ENCODE results near the gene PALLD. TPM values are rescaled to one million over a fixed set of nuclear protein-coding genes. Genes with fewer than 3 reads are reported as not detected.

PALLD gene
- total RNA-seq, 1 experiment from 2014 or later, result 166 TPM

DNA sequence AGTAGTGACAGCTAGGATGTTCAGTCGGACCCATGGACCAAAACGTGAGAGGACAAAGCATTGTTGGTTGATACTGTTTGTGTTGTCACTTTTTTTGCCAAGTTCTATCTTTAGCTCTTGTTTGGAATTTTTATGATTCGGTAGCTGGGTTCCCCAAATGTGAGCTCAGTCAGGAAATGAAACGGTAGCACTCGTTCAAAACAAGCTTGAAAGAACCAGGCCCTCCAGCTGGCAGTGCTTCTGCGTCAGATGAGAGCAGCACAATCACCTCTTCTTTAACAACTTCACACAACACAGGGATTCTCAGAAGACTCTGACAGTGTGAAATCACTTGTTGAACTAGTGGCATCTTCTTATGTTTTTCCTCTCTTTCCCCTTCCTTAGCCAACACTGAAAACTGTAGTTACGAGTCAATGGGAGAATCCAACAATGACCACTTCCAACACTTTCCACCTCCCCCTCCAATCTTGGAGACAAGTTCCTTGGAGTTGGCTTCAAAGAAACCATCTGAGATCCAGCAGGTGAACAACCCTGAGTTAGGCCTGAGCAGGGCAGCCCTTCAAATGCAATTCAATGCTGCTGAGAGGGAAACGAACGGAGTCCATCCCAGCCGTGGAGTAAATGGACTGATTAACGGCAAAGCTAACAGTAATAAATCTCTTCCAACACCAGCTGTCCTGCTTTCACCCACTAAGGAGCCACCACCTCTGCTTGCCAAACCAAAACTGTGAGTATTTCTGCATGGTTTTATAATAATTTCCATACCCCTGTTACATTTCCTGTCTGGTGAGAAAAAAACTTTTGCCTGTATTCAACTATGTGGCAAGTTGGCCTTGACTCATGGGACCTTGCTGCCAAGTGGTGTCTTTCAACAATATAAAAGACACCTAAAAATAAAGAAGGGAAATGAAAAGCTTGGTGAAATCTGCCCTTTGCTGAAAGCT lies 214.6 kb downstream of the PALLD start:
- no peaks in the 10 kb centered on the region for H3K9me3 ChIP-seq (ENCODE audit: control insufficient read depth in 1 of 2, insufficient read depth in 1 of 2, low read depth in 1 of 2, low read length in 2 of 2)
- no peak overlapping the region for H3K4me2 ChIP-seq (ENCODE audit: low read length)
- H3K27me3 ChIP-seq (ENCODE audit: insufficient read depth, low read length), result no peaks in the 10 kb centered on the region
- H3K9me2 ChIP-seq (ENCODE audit: insufficient read depth), result no peaks in the 10 kb centered on the region
- intact Hi-C loops (cut with micrococcal nuclease), result loop anchor here (2.0 to 10.0 kb wide), 2 partner anchors 211 to 773 kb away; no protein-coding TSS in a partner anchor
- no peak for DNase-seq (ENCODE audit: low read depth, low spot score)
- no peaks in the 10 kb centered on the region for H3K79me2 ChIP-seq (ENCODE audit: insufficient read depth, low read length)
- no peaks in the 10 kb centered on the region for H4K20me1 ChIP-seq (ENCODE audit: insufficient read depth)
- TF ChIP-seq SIN3A (IDR thresholded peaks at IDR 0.05; ENCODE audit: low read depth), result no peak
- no peak for TF ChIP-seq ZNF274 (IDR thresholded peaks at IDR 0.05; ENCODE audit: low read depth, low read length)
- TF ChIP-seq ELF1 (IDR thresholded peaks at IDR 0.05; ENCODE audit: borderline replicate concordance, low read depth), result no peak
- TF ChIP-seq, protein P1, sequence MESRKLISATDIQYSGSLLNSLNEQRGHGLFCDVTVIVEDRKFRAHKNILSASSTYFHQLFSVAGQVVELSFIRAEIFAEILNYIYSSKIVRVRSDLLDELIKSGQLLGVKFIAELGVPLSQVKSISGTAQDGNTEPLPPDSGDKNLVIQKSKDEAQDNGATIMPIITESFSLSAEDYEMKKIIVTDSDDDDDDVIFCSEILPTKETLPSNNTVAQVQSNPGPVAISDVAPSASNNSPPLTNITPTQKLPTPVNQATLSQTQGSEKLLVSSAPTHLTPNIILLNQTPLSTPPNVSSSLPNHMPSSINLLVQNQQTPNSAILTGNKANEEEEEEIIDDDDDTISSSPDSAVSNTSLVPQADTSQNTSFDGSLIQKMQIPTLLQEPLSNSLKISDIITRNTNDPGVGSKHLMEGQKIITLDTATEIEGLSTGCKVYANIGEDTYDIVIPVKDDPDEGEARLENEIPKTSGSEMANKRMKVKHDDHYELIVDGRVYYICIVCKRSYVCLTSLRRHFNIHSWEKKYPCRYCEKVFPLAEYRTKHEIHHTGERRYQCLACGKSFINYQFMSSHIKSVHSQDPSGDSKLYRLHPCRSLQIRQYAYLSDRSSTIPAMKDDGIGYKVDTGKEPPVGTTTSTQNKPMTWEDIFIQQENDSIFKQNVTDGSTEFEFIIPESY (IDR thresholded peaks at IDR 0.05; ENCODE audit: extremely low read depth, insufficient replicate concordance, low read length), result no peak
- TF ChIP-seq EGR1 (IDR thresholded peaks at IDR 0.05; ENCODE audit: low read depth), result no peak
- TF ChIP-seq TCF7L2 (IDR thresholded peaks at IDR 0.05; ENCODE audit: borderline replicate concordance, extremely low read depth, insufficient read depth, insufficient read length), result no peak
- peaks cover 9% of the 10 kb centered on the region in 2 experiments; a peak in 3 of 4 replicates for H3K36me3 ChIP-seq (ENCODE audit: control insufficient read depth in 1 of 2, insufficient read depth in 2 of 2, low read length in 2 of 2)
- RAD21 ChIA-PET (ENCODE audit: low non-redundant PET in 1 of 2, low total read pairs in 2 of 2, uncharacterized antibody in 2 of 2, unreplicated experiment in 2 of 2), result interaction anchor here in 1 of 2 experiments (1.4 kb wide), 1 partner anchor 122 kb away, joined by 3 read pairs; no protein-coding TSS in a partner anchor
- no peak for ATAC-seq
- H3K9ac ChIP-seq (ENCODE audit: low read length), result no peak overlapping the region
- CTCF ChIA-PET, result interaction anchor here (0.8 to 1.4 kb wide), 3 partner anchors 126 to 210 kb away, joined by 3 to 4 read pairs (median 4); no protein-coding TSS in a partner anchor
- no peak overlapping the region for H3K27ac ChIP-seq (ENCODE audit: low read depth, low read length)
- no TSS peak for BruUV-seq (replicated peaks)
- H3K4me3 ChIP-seq (replicated peaks in 1 of 2; ENCODE audit: low read depth in 1 of 2, low read length in 2 of 2), result no peak overlapping the region
- POLR2A ChIA-PET, result no interaction called here
- H2AFZ ChIP-seq (ENCODE audit: low read depth, low read length, poor library complexity, severe bottlenecking), result no peak overlapping the region
- H3K4me1 ChIP-seq (ENCODE audit: control insufficient read depth in 1 of 2, insufficient read depth in 2 of 2, low read length in 2 of 2), result peaks cover 0 to 11% of the 10 kb centered on the region in 2 experiments; a peak in 1 of 4 replicates
